Measurements from ENCODE around the gene PLCB2.
A peak's percentile ranks its signal among the peaks of the same experiment; 100 is the strongest.

PLCB2 gene

GRCh38 chr15:40329804-40330203, 22.1 kb upstream of the PLCB2 start:
- H3K4me3 ChIP-seq (replicated peaks; ENCODE audit: insufficient read depth, low read length), result no peak overlapping the region
- TF ChIP-seq REST (IDR thresholded peaks at IDR 0.05; ENCODE audit: insufficient replicate concordance, low read depth) (no peak), CTCF (IDR thresholded peaks at IDR 0.05; ENCODE audit: insufficient read depth, low read length) (no peak), POLR2AphosphoS5 (IDR thresholded peaks at IDR 0.05; ENCODE audit: low read depth) (no peak), SPI1 (IDR thresholded peaks at IDR 0.05; ENCODE audit: borderline replicate concordance, low read depth) (no peak), GABPA (IDR thresholded peaks at IDR 0.05; ENCODE audit: low read depth) (no peak)
- no peaks in the 10 kb centered on the region for H3K27me3 ChIP-seq (ENCODE audit: insufficient read depth, poor library complexity, severe bottlenecking)
- H3K27ac ChIP-seq (replicated peaks), result peak overlapping the region; percentile 33
- DNase-seq (ENCODE audit: low read depth in 1 of 2, low spot score in 1 of 2), result no peak

GRCh38 chr15:40328751-40329150, 21.0 kb upstream of the PLCB2 start:
- H3K4me3 ChIP-seq (replicated peaks; ENCODE audit: insufficient read depth, low read length), result no peak overlapping the region
- no peak for TF ChIP-seq SPI1 (IDR thresholded peaks at IDR 0.05; ENCODE audit: borderline replicate concordance, low read depth)
- no peak for TF ChIP-seq POLR2AphosphoS5 (IDR thresholded peaks at IDR 0.05; ENCODE audit: low read depth)
- TF ChIP-seq CTCF (IDR thresholded peaks at IDR 0.05; ENCODE audit: insufficient read depth, low read length), result no peak
- TF ChIP-seq REST (IDR thresholded peaks at IDR 0.05; ENCODE audit: insufficient replicate concordance, low read depth), result no peak
- no peak for TF ChIP-seq GABPA (IDR thresholded peaks at IDR 0.05; ENCODE audit: low read depth)
- H3K27me3 ChIP-seq (ENCODE audit: insufficient read depth, poor library complexity, severe bottlenecking), result no peaks in the 10 kb centered on the region
- DNase-seq (ENCODE audit: low read depth in 1 of 2, low spot score in 1 of 2), result no peak
- H3K27ac ChIP-seq (replicated peaks), result peak overlapping the region; percentile 45

GRCh38 chr15:40328176-40328575, 20.4 kb upstream of the PLCB2 start:
- no peak overlapping the region for H3K4me3 ChIP-seq (replicated peaks; ENCODE audit: insufficient read depth, low read length)

More at GRCh38 chr15:40328176-40328575, 20.4 kb upstream of the PLCB2 start:
- H3K27me3 ChIP-seq (ENCODE audit: insufficient read depth, poor library complexity, severe bottlenecking), result no peaks in the 10 kb centered on the region
- DNase-seq (ENCODE audit: low read depth in 1 of 2, low spot score in 1 of 2), result no peak
- TF ChIP-seq POLR2AphosphoS5 (IDR thresholded peaks at IDR 0.05; ENCODE audit: low read depth), result no peak
- TF ChIP-seq SPI1 (IDR thresholded peaks at IDR 0.05; ENCODE audit: borderline replicate concordance, low read depth), result no peak
- no peak for TF ChIP-seq GABPA (IDR thresholded peaks at IDR 0.05; ENCODE audit: low read depth)
- TF ChIP-seq REST (IDR thresholded peaks at IDR 0.05; ENCODE audit: insufficient replicate concordance, low read depth), result no peak
- no peak for TF ChIP-seq CTCF (IDR thresholded peaks at IDR 0.05; ENCODE audit: insufficient read depth, low read length)
- peak overlapping the region; percentile 45 for H3K27ac ChIP-seq (replicated peaks)
